ENCODE results near the gene AFF3. TPM values are rescaled to one million over a fixed set of nuclear protein-coding genes. Genes with fewer than 3 reads are reported as not detected.

The AFF3 gene
- total and polyA plus RNA-seq, 2 donors (not counting 3 experiments of a cell fraction or from before 2014, with no cell fraction given): 0.06 to 0.07 TPM

DNA sequence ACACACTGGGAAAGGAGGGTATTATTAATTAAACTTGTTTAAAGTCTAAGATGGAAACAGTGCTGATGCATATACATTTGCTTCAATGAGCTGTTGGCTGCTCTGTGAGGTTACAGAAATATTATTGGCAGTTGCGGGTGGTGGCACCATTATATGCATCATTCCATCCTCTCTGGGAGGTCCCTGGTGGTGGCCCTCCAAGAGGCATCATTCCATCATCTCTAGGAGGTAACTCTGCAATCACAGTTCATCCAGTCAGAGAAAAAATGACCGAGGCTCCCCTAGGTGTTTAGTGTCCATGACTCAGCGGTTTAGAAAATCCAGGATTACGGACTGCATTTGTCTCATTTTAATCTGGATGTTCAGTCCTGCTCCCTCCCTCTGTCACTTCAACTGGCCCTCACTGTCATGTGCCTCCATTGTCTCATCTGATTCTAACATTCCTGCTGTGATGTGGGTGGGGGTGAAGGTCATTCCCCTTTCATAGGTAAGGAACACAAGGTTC, 15.4 kb downstream of the AFF3 start:
- no TSS peak for BruUV-seq (replicated peaks)

DNA sequence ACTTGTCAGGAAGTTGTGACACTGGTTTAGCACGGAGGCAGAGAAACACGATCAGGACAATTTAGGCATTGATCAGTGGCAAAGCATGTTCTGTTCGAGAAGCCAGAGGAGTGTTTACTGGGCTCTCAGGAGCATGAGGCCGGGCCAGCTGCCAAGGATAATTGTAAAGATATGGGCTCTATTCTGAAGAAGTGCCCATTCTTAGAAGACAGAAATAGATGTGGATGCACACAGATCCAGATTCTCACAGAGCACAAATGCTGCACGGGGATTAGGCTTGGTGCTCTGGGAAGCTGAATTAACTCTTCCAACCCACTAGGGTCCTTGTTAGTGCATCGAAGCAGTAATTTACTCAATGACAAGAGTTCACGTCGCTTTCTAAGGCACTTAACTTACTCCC, 16.2 kb downstream of the AFF3 start:
- H3K27me3 ChIP-seq (ENCODE audit: control insufficient read depth in 2 of 2, insufficient read depth in 2 of 2, low read length in 2 of 2): peaks cover 0 to 3% of the 10 kb centered on the region in 2 experiments
- no peaks in the 10 kb centered on the region for H4K20me1 ChIP-seq (replicated peaks; ENCODE audit: control insufficient read depth, extremely low read depth, insufficient read depth, low read length)
- POLR2A ChIA-PET: no interaction called here
- H3K9me1 ChIP-seq (replicated peaks; ENCODE audit: control insufficient read depth, extremely low read depth, insufficient read depth, low read length): no peaks in the 10 kb centered on the region
- H3K4me2 ChIP-seq (ENCODE audit: insufficient read depth, low read length): no peak overlapping the region
- dilution Hi-C loops (cut with MboI; ENCODE audit: extremely low pct_ligation_motif_present, low sequenced_read_pairs) (no loop called here), intact Hi-C loops (cut with micrococcal nuclease) (no loop called here)
- no peak overlapping the region for H3K9ac ChIP-seq (replicated peaks; ENCODE audit: extremely low read depth, insufficient read depth, low read length)
- FAIRE-seq (no peak), DNase-seq (ENCODE audit: low read depth, low spot score) (no peak)
- H3K4me1 ChIP-seq (ENCODE audit: control insufficient read depth, extremely low read depth, insufficient read depth, low read length): no peaks in the 10 kb centered on the region
- H3K36me3 ChIP-seq (ENCODE audit: control insufficient read depth in 2 of 2, extremely low read depth in 1 of 2, insufficient read depth in 2 of 2, low read length in 2 of 2): no peaks in the 10 kb centered on the region
- H3K79me2 ChIP-seq (ENCODE audit: control insufficient read depth, insufficient read depth, low read length): no peaks in the 10 kb centered on the region
- TF ChIP-seq FOS (IDR thresholded peaks at IDR 0.05; ENCODE audit: borderline replicate concordance, insufficient read depth, low read length) (no peak), MYC (IDR thresholded peaks at IDR 0.05; ENCODE audit: low read depth, low read length) (no peak), POLR2A (IDR thresholded peaks at IDR 0.05; ENCODE audit: low read depth, low read length) (no peak), JUN (IDR thresholded peaks at IDR 0.05; ENCODE audit: borderline replicate concordance, insufficient read depth, insufficient read length, low read depth) (no peak), EZH2 (IDR thresholded peaks at IDR 0.05; ENCODE audit: borderline replicate concordance, low read depth, low read length, severe bottlenecking) (no peak), GATA2 (IDR thresholded peaks at IDR 0.05; ENCODE audit: insufficient read depth, insufficient read length, low read depth, low read length) (no peak), POLR2AphosphoS5 (IDR thresholded peaks at IDR 0.05; ENCODE audit: insufficient read depth, low read depth, low read length) (no peak)
- TF ChIP-seq, protein P1, sequence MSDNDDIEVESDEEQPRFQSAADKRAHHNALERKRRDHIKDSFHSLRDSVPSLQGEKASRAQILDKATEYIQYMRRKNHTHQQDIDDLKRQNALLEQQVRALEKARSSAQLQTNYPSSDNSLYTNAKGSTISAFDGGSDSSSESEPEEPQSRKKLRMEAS (IDR thresholded peaks at IDR 0.05; ENCODE audit: insufficient read depth, insufficient read length): no peak
- TF ChIP-seq, protein P2, sequence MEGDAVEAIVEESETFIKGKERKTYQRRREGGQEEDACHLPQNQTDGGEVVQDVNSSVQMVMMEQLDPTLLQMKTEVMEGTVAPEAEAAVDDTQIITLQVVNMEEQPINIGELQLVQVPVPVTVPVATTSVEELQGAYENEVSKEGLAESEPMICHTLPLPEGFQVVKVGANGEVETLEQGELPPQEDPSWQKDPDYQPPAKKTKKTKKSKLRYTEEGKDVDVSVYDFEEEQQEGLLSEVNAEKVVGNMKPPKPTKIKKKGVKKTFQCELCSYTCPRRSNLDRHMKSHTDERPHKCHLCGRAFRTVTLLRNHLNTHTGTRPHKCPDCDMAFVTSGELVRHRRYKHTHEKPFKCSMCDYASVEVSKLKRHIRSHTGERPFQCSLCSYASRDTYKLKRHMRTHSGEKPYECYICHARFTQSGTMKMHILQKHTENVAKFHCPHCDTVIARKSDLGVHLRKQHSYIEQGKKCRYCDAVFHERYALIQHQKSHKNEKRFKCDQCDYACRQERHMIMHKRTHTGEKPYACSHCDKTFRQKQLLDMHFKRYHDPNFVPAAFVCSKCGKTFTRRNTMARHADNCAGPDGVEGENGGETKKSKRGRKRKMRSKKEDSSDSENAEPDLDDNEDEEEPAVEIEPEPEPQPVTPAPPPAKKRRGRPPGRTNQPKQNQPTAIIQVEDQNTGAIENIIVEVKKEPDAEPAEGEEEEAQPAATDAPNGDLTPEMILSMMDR (IDR thresholded peaks at IDR 0.05; ENCODE audit: extremely low read depth in 1 of 2, insufficient read depth in 1 of 2, low read depth in 1 of 2, low read length in 2 of 2): no peak
- CTCF ChIA-PET: no interaction called here
- H3K4me3 ChIP-seq (replicated peaks in 1 of 3; ENCODE audit: insufficient read depth in 1 of 3, low read depth in 1 of 3, low read length in 3 of 3): no peak overlapping the region
- no peak overlapping the region for H3K27ac ChIP-seq (ENCODE audit: insufficient read depth, low read depth, low read length)
- H2AFZ ChIP-seq (ENCODE audit: low read depth, low read length): no peak overlapping the region
- no TSS peak for BruUV-seq (replicated peaks)
- no peaks in the 10 kb centered on the region for H3K9me3 ChIP-seq (replicated peaks; ENCODE audit: control insufficient read depth, insufficient read depth, low read length)

More for the DNA sequence above, 15.4 kb downstream of the AFF3 start:
- H4K20me1 ChIP-seq (replicated peaks; ENCODE audit: control insufficient read depth, extremely low read depth, insufficient read depth, low read length): no peaks in the 10 kb centered on the region
- no peak overlapping the region for H2AFZ ChIP-seq (ENCODE audit: low read depth, low read length)
- no peak for FAIRE-seq
- H3K36me3 ChIP-seq (ENCODE audit: control insufficient read depth in 2 of 2, extremely low read depth in 1 of 2, insufficient read depth in 2 of 2, low read length in 2 of 2): no peaks in the 10 kb centered on the region
- no peaks in the 10 kb centered on the region for H3K4me1 ChIP-seq (ENCODE audit: control insufficient read depth, extremely low read depth, insufficient read depth, low read length)
- no peaks in the 10 kb centered on the region for H3K9me3 ChIP-seq (replicated peaks; ENCODE audit: control insufficient read depth, insufficient read depth, low read length)
- no peak overlapping the region for H3K9ac ChIP-seq (replicated peaks; ENCODE audit: extremely low read depth, insufficient read depth, low read length)
- ChIA-PET CTCF (no interaction called here), POLR2A (no interaction called here)
- H3K9me1 ChIP-seq (replicated peaks; ENCODE audit: control insufficient read depth, extremely low read depth, insufficient read depth, low read length): no peaks in the 10 kb centered on the region
- H3K27ac ChIP-seq (ENCODE audit: insufficient read depth, low read depth, low read length): no peak overlapping the region
- no peak overlapping the region for H3K4me3 ChIP-seq (replicated peaks in 1 of 3; ENCODE audit: insufficient read depth in 1 of 3, low read depth in 1 of 3, low read length in 3 of 3)
- no peak overlapping the region for H3K4me2 ChIP-seq (ENCODE audit: insufficient read depth, low read length)
- dilution Hi-C loops (cut with MboI; ENCODE audit: extremely low pct_ligation_motif_present, low sequenced_read_pairs): no loop called here
- DNase-seq (ENCODE audit: low read depth, low spot score): no peak
- intact Hi-C loops (cut with micrococcal nuclease): no loop called here
- H3K27me3 ChIP-seq (ENCODE audit: control insufficient read depth in 2 of 2, insufficient read depth in 2 of 2, low read length in 2 of 2): peaks cover 0 to 3% of the 10 kb centered on the region in 2 experiments
- H3K79me2 ChIP-seq (ENCODE audit: control insufficient read depth, insufficient read depth, low read length): no peaks in the 10 kb centered on the region
- TF ChIP-seq, protein P2 (IDR thresholded peaks at IDR 0.05; ENCODE audit: extremely low read depth in 1 of 2, insufficient read depth in 1 of 2, low read depth in 1 of 2, low read length in 2 of 2): no peak
